WTC11 (cell line): ENCODE data around the gene SECISBP2. TPM values are rescaled to one million over a fixed set of nuclear protein-coding genes. Genes with fewer than 3 reads are reported as not detected.

Source experiments
- ATAC-seq: fragments of 200-7000 bp; cut with Tn5 transposase; 2 replicates; pipeline ENCODE4 v1.10.0; 2021; ENCODE audit warnings: mild to moderate bottlenecking, moderate library complexity
- CTCF ChIA-PET: fragments of 300-600 bp; sonication (Branson Sonifier 250); formaldehyde crosslinking; loops from one replicate; lab custom pipeline; 2021; ENCODE audit warnings: antibody characterized with exemption; lab: Charles Lee
- POLR2A ChIA-PET: fragments of 350-600 bp; sonication (Branson Sonifier 250); formaldehyde crosslinking; loops from one replicate; lab custom pipeline; 2021; ENCODE audit warnings: antibody characterized with exemption; lab: Charles Lee
- DNase-seq: peaks from one replicate; pipeline ENCODE4 v3.0.0; 2021; ENCODE audit warnings: low spot score
- H3K27ac Mint-ChIP-seq: 2 replicates; pipeline ENCODE4 v1.8.0; 2021; ENCODE audit warnings: mixed read lengths
- H3K27me3 Mint-ChIP-seq: 2 replicates; pipeline ENCODE4 v1.8.0; 2021; ENCODE audit warnings: low read depth, mild to moderate bottlenecking, moderate library complexity, mixed read lengths
- H3K36me3 Mint-ChIP-seq: 2 replicates; pipeline ENCODE4 v1.8.0; 2021; ENCODE audit warnings: mixed read lengths
- H3K4me1 Mint-ChIP-seq: 2 replicates; pipeline ENCODE4 v1.8.0; 2022; ENCODE audit warnings: mixed read lengths
- H3K4me3 Mint-ChIP-seq: 2 replicates; pipeline ENCODE4 v1.8.0; 2021; ENCODE audit warnings: mild to moderate bottlenecking, moderate library complexity, mixed read lengths
- H3K9me3 Mint-ChIP-seq: 2 replicates; pipeline ENCODE4 v1.8.0; 2021; ENCODE audit warnings: mixed read lengths
- CBFB ChIP-seq: sonication (generic); formaldehyde crosslinking; IDR thresholded peaks from 2 replicates; pipeline ENCODE4 v1.8.1; 2022; ENCODE audit warnings: mild to moderate bottlenecking, low read depth, missing genetic modification reagents
- CREB1 ChIP-seq: sonication (generic); formaldehyde crosslinking; IDR thresholded peaks from 2 replicates; pipeline ENCODE4 v1.8.0; 2023; ENCODE audit warnings: mild to moderate bottlenecking, missing genetic modification reagents
- FOXJ3 ChIP-seq: sonication (generic); formaldehyde crosslinking; IDR thresholded peaks from 2 replicates; pipeline ENCODE4 v1.9.0; 2021; ENCODE audit warnings: missing genetic modification reagents, mild to moderate bottlenecking, borderline replicate concordance
- FOXP1 ChIP-seq: sonication (generic); formaldehyde crosslinking; IDR thresholded peaks from 2 replicates; pipeline ENCODE4 v1.8.0; 2022; ENCODE audit warnings: missing genetic modification reagents, mild to moderate bottlenecking, moderate library complexity, borderline replicate concordance
- GABPB1 ChIP-seq: sonication (generic); formaldehyde crosslinking; IDR thresholded peaks from 2 replicates; pipeline ENCODE4 v1.8.1; 2023; ENCODE audit warnings: mild to moderate bottlenecking, missing genetic modification reagents
- GRHL2 ChIP-seq: fragments of 250-450 bp; sonication (Bioruptor Pico); IDR thresholded peaks from 2 replicates; pipeline ENCODE4 v1.8.0; 2022; ENCODE audit warnings: mild to moderate bottlenecking, moderate library complexity; ENCODE audit not compliant: insufficient replicate concordance, severe bottlenecking
- JUN ChIP-seq: sonication (generic); formaldehyde crosslinking; IDR thresholded peaks from 2 replicates; pipeline ENCODE4 v1.8.0; 2023; ENCODE audit warnings: mild to moderate bottlenecking, missing genetic modification reagents
- KAT7 ChIP-seq: sonication (generic); formaldehyde crosslinking; IDR thresholded peaks from 2 replicates; pipeline ENCODE4 v1.8.1; 2023; ENCODE audit warnings: missing genetic modification reagents, mild to moderate bottlenecking, borderline replicate concordance
- MXD4 ChIP-seq: fragments of 250-450 bp; sonication (Bioruptor Pico); IDR thresholded peaks from 2 replicates; pipeline ENCODE4 v1.8.0; 2021; ENCODE audit warnings: mild to moderate bottlenecking, moderate library complexity, borderline replicate concordance
- NFATC4 ChIP-seq: fragments of 250-450 bp; sonication (Bioruptor Pico); IDR thresholded peaks from 2 replicates; pipeline ENCODE4 v1.9.0; 2021; ENCODE audit warnings: mild to moderate bottlenecking
- NFYB ChIP-seq: sonication (generic); formaldehyde crosslinking; conservative IDR thresholded peaks from 2 replicates; pipeline ENCODE4 v1.8.0; 2022; ENCODE audit warnings: low read depth, missing genetic modification reagents
- OVOL2 ChIP-seq: fragments of 250-450 bp; sonication (Bioruptor Pico); IDR thresholded peaks from 2 replicates; pipeline ENCODE4 v1.9.0; 2021; ENCODE audit warnings: mild to moderate bottlenecking, borderline replicate concordance
- PRRX2 ChIP-seq: fragments of 250-450 bp; sonication (Bioruptor Pico); IDR thresholded peaks from 2 replicates; pipeline ENCODE4 v1.8.0; 2021; ENCODE audit warnings: mild to moderate bottlenecking
- SMAD4 ChIP-seq: sonication (generic); formaldehyde crosslinking; IDR thresholded peaks from 2 replicates; pipeline ENCODE4 v1.8.0; 2022; ENCODE audit warnings: mild to moderate bottlenecking, missing genetic modification reagents
- SOX15 ChIP-seq: fragments of 250-450 bp; sonication (Bioruptor Pico); IDR thresholded peaks from 2 replicates; pipeline ENCODE4 v1.9.0; 2021; ENCODE audit warnings: mild to moderate bottlenecking
- TEAD4 ChIP-seq: sonication (generic); formaldehyde crosslinking; IDR thresholded peaks from 2 replicates; pipeline ENCODE4 v1.8.0; 2022; ENCODE audit warnings: mild to moderate bottlenecking, missing genetic modification reagents
- ZNF138 ChIP-seq: sonication (generic); formaldehyde crosslinking; conservative IDR thresholded peaks from 2 replicates; pipeline ENCODE4 v1.8.1; 2022; ENCODE audit warnings: mild to moderate bottlenecking, moderate library complexity, missing genetic modification reagents
- ZNF263 ChIP-seq: sonication (generic); formaldehyde crosslinking; IDR thresholded peaks from 2 replicates; pipeline ENCODE4 v1.8.1; 2022; ENCODE audit warnings: low read depth, mild to moderate bottlenecking, moderate library complexity, missing genetic modification reagents
- ZNF317 ChIP-seq: sonication (generic); formaldehyde crosslinking; IDR thresholded peaks from 2 replicates; pipeline ENCODE4 v1.8.1; 2023; ENCODE audit warnings: low read depth, mild to moderate bottlenecking, moderate library complexity, missing genetic modification reagents, borderline replicate concordance
- ZNF423 ChIP-seq: fragments of 250-450 bp; sonication (Bioruptor Pico); IDR thresholded peaks from 2 replicates; pipeline ENCODE4 v2.1.2; 2022; ENCODE audit warnings: mild to moderate bottlenecking, moderate library complexity
- total RNA-seq: library from RNA; stranded (reverse); gene quantifications from 3 replicates; pipeline ENCODE4 v1.2.3, GENCODE V29; 2021
- TF ChIP-seq, protein P1 (sequence below): sonication (generic); formaldehyde crosslinking; IDR thresholded peaks from 2 replicates; pipeline ENCODE4 v1.8.0; 2022; ENCODE audit warnings: mild to moderate bottlenecking, missing genetic modification reagents
- TF ChIP-seq, protein P2 (sequence below): fragments of 250-450 bp; sonication (Bioruptor Pico); IDR thresholded peaks from 2 replicates; pipeline ENCODE4 v1.9.0; 2021; ENCODE audit warnings: mild to moderate bottlenecking
- TF ChIP-seq, protein P3 (sequence below): sonication (generic); formaldehyde crosslinking; IDR thresholded peaks from 2 replicates; pipeline ENCODE4 v1.8.0; 2022; ENCODE audit warnings: mild to moderate bottlenecking, missing genetic modification reagents
- TF ChIP-seq, protein P4 (sequence below): sonication (generic); formaldehyde crosslinking; IDR thresholded peaks from 2 replicates; pipeline ENCODE4 v1.8.1; 2022; ENCODE audit warnings: mild to moderate bottlenecking, moderate library complexity, missing genetic modification reagents

Gene SECISBP2
- total RNA-seq, 1 experiment from 2014 or later: 66.2 TPM

DNA sequence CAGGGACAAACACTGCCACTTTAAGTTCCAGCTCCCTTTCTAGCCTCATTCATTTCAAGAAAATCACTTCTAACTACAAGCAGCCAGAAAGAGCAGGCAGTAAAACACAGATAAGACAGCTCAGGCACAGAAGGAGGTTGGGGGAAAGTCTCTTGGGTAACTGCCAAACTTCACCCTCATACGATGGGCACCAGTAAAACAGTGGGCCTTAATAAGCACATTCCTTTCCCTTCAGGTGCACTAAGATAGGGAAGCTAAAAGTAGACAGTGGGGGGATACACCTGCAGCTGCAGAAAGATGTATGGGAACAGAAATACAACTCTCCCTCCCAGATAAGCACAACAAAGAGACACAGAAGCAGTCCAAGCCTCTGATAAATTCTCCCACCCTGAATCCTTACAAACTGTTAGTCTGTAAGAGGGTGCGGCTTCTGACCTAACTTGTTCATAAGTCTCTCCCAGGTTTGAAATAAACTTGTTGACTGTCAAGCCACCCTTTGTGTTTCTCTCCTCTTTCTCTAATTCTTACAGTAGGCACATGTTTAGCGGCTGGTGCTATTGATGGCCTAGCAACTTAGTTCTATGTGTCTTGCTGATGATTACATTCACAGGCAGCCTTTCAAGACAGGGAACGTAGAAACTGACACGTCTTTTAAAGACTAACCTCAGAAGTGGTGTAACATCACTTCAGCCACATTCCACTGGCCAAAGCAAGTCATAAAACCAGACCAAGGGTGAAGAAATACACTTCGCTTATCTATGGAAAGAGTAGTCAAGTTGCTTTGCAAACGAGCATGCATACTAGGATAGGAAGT, 14.1 kb upstream of the SECISBP2 start:
- no peak overlapping the region for H3K4me3 Mint-ChIP-seq
- peaks cover 2% of the 10 kb centered on the region; the same call in 1 of the 2 replicates for H3K4me1 Mint-ChIP-seq
- ATAC-seq (no peak), DNase-seq (no peak)
- H3K27me3 Mint-ChIP-seq: no peaks in the 10 kb centered on the region
- H3K9me3 Mint-ChIP-seq: peaks cover 33% of the 10 kb centered on the region
- CTCF ChIA-PET: no interaction called here
- H3K36me3 Mint-ChIP-seq: peaks cover 37% of the 10 kb centered on the region
- POLR2A ChIA-PET: no interaction called here
- H3K27ac Mint-ChIP-seq: no peak overlapping the region
- no peak for TF ChIP-seq CBFB (CRISPR knock-in tag)
- TF ChIP-seq NFATC4: no peak
- TF ChIP-seq, protein P1, sequence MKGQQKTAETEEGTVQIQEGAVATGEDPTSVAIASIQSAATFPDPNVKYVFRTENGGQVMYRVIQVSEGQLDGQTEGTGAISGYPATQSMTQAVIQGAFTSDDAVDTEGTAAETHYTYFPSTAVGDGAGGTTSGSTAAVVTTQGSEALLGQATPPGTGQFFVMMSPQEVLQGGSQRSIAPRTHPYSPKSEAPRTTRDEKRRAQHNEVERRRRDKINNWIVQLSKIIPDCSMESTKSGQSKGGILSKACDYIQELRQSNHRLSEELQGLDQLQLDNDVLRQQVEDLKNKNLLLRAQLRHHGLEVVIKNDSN (CRISPR knock-in tag): no peak
- TF ChIP-seq TEAD4 (CRISPR knock-in tag): no peak
- TF ChIP-seq ZNF317 (CRISPR knock-in tag): no peak
- TF ChIP-seq MXD4 (CRISPR knock-in tag): no peak
- no peak for TF ChIP-seq FOXP1 (CRISPR knock-in tag)
- TF ChIP-seq PRRX2 (CRISPR knock-in tag): no peak
- TF ChIP-seq ZNF138: no peak
- no peak for TF ChIP-seq GABPB1 (CRISPR knock-in tag)
- TF ChIP-seq, protein P2, sequence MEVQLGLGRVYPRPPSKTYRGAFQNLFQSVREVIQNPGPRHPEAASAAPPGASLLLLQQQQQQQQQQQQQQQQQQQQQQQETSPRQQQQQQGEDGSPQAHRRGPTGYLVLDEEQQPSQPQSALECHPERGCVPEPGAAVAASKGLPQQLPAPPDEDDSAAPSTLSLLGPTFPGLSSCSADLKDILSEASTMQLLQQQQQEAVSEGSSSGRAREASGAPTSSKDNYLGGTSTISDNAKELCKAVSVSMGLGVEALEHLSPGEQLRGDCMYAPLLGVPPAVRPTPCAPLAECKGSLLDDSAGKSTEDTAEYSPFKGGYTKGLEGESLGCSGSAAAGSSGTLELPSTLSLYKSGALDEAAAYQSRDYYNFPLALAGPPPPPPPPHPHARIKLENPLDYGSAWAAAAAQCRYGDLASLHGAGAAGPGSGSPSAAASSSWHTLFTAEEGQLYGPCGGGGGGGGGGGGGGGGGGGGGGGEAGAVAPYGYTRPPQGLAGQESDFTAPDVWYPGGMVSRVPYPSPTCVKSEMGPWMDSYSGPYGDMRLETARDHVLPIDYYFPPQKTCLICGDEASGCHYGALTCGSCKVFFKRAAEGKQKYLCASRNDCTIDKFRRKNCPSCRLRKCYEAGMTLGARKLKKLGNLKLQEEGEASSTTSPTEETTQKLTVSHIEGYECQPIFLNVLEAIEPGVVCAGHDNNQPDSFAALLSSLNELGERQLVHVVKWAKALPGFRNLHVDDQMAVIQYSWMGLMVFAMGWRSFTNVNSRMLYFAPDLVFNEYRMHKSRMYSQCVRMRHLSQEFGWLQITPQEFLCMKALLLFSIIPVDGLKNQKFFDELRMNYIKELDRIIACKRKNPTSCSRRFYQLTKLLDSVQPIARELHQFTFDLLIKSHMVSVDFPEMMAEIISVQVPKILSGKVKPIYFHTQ (CRISPR knock-in tag): no peak
- TF ChIP-seq SMAD4 (CRISPR knock-in tag): no peak

DNA sequence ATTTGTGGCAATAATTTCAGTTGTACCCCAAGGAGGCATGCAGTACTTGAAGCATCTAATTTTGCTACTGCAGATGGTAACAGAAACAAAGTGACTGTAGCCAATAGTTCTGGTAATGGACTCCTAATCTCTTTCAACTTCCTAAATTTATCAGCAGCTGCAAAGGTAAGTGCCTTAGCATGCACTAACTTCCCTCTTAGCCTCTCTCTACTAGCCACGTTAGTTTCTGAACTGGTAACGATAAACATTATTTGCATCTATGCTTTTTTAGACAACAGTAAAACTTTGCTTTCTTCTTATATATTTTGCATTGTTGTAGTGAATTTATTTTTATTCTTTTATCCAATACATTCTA, 13.5 kb upstream of the SECISBP2 start:
- H3K36me3 Mint-ChIP-seq: peaks cover 37% of the 10 kb centered on the region
- no peak for DNase-seq
- POLR2A ChIA-PET: no interaction called here
- TF ChIP-seq, protein P3, sequence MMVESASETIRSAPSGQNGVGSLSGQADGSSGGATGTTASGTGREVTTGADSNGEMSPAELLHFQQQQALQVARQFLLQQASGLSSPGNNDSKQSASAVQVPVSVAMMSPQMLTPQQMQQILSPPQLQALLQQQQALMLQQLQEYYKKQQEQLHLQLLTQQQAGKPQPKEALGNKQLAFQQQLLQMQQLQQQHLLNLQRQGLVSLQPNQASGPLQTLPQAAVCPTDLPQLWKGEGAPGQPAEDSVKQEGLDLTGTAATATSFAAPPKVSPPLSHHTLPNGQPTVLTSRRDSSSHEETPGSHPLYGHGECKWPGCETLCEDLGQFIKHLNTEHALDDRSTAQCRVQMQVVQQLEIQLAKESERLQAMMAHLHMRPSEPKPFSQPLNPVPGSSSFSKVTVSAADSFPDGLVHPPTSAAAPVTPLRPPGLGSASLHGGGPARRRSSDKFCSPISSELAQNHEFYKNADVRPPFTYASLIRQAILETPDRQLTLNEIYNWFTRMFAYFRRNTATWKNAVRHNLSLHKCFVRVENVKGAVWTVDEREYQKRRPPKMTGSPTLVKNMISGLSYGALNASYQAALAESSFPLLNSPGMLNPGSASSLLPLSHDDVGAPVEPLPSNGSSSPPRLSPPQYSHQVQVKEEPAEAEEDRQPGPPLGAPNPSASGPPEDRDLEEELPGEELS: no peak
- TF ChIP-seq JUN (CRISPR knock-in tag) (no peak), GRHL2 (CRISPR knock-in tag) (no peak), SMAD4 (CRISPR knock-in tag) (no peak), ZNF263 (CRISPR knock-in tag) (no peak), NFYB (CRISPR knock-in tag) (no peak), OVOL2 (no peak), SOX15 (no peak), FOXJ3 (CRISPR knock-in tag) (no peak), KAT7 (CRISPR knock-in tag) (no peak), ZNF423 (CRISPR knock-in tag) (no peak), CREB1 (no peak)
- TF ChIP-seq, protein P4, sequence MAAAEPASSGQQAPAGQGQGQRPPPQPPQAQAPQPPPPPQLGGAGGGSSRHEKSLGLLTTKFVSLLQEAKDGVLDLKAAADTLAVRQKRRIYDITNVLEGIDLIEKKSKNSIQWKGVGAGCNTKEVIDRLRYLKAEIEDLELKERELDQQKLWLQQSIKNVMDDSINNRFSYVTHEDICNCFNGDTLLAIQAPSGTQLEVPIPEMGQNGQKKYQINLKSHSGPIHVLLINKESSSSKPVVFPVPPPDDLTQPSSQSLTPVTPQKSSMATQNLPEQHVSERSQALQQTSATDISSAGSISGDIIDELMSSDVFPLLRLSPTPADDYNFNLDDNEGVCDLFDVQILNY (CRISPR knock-in tag): no peak
- no peak for ATAC-seq
- CTCF ChIA-PET: no interaction called here
- H3K27ac Mint-ChIP-seq: no peak overlapping the region
- H3K4me1 Mint-ChIP-seq: peaks cover 6% of the 10 kb centered on the region; the same call in 1 of the 2 replicates
- H3K27me3 Mint-ChIP-seq: no peaks in the 10 kb centered on the region
- no peak overlapping the region for H3K4me3 Mint-ChIP-seq
- H3K9me3 Mint-ChIP-seq: peaks cover 33% of the 10 kb centered on the region
